GM13976 (cell line): Measurements from ENCODE around the gene ECSCR.

ENCODE experiments used
- DNase-seq: peaks from one replicate; pipeline ENCODE4 v3.0.0; 2012; ENCODE audit warnings: low spot score
- in situ Hi-C: fragments of 300-500 bp; cut with MboI; formaldehyde crosslinking; loops from one replicate; pipeline ENCODE4 v1.12.0; 2022; ENCODE audit warnings: low sequenced_read_pairs, mixed read lengths, inconsistent platforms; ENCODE audit not compliant: unreplicated experiment
- TF ChIP-seq, protein P1 (sequence below): IDR thresholded peaks from 2 replicates; pipeline ENCODE4 v1.5.1; 2012; ENCODE audit warnings: borderline replicate concordance, mild to moderate bottlenecking; ENCODE audit not compliant: insufficient read depth; ENCODE audit errors: extremely low read depth, missing control alignments, control extremely low read depth

The ECSCR gene

DNA sequence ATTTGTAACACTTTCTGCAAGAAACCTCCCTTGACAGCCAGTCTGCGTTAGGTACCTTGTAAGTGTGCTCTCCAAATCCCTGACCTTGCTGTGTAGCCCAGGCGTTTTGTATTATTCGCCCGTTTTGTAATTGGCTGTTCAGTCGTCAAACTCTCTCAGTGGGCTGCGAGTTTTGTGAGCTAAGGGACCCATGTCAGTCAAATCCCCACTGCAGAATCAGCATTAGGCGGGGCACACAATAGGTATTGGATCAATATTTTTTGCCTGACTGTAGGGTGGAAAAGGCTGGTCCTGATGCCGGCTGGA lies 23.9 kb downstream of the ECSCR start:
- TF ChIP-seq, protein P1, sequence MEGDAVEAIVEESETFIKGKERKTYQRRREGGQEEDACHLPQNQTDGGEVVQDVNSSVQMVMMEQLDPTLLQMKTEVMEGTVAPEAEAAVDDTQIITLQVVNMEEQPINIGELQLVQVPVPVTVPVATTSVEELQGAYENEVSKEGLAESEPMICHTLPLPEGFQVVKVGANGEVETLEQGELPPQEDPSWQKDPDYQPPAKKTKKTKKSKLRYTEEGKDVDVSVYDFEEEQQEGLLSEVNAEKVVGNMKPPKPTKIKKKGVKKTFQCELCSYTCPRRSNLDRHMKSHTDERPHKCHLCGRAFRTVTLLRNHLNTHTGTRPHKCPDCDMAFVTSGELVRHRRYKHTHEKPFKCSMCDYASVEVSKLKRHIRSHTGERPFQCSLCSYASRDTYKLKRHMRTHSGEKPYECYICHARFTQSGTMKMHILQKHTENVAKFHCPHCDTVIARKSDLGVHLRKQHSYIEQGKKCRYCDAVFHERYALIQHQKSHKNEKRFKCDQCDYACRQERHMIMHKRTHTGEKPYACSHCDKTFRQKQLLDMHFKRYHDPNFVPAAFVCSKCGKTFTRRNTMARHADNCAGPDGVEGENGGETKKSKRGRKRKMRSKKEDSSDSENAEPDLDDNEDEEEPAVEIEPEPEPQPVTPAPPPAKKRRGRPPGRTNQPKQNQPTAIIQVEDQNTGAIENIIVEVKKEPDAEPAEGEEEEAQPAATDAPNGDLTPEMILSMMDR = no peak
- no peak for DNase-seq
- in situ Hi-C loops = no loop called here

DNA sequence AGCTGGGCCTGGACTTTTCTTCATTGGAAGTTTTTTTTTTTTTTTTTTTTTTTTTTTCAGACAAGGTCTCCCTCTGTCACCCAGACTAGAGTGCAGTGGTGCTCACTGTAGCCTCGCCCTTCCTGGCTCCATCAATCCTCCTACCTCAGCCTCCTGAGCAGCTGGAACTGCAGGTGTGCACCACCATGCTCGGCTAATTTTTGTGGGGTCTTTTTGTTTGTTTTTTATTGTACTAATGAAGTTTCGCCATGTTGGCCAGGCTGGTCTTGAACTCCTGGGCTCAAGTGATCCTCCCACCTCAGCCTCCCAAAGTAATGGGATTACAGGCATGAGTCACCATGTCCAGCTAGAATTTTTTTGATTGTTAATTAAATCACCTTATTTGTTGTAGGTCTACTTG lies 26.9 kb downstream of the ECSCR start:
- TF ChIP-seq, protein P1 = no peak

DNA sequence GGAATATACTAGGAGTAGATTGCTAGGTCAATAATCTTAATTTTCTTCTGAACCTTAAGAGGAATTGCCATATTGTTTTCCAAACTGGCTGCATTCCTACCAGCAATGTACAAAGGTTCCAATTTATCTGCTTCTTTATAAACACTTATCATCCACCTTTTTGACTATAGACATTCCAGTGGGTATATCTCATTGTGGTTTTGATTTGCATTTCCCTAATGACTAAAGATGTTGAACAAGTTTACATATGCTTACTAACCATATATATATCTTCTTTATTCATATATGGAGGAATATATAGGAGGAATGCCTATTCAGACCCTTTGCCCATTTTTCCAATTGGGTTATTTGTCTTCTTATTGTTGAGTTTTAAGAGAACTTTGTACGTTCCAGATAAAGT lies 30.8 kb downstream of the ECSCR start:
- no peak for DNase-seq
- in situ Hi-C loops = no loop called here
- TF ChIP-seq, protein P1 = no peak

More for the DNA sequence above, 26.9 kb downstream of the ECSCR start:
- no peak for DNase-seq
- in situ Hi-C loops = no loop called here

DNA sequence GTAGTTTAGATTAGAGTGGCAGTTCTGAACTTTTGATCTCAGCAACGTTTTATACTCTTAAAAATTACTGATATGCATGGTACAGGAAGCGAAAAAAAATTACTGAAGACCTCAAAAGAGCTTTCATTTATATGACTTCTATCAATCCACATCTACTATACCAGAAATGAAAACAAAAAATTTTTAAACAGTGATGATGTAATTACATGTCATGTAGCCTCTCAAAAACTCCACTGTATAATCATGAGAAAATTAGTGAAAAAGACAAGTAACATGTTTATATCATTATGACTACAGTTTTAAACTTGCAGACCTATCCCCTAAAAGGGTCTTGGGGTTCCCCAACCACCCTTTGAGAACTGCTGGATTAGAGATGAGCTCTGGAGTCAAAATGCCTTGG lies 32.5 kb downstream of the ECSCR start:
- DNase-seq = no peak
- in situ Hi-C loops = no loop called here
- TF ChIP-seq, protein P1 = no peak

DNA sequence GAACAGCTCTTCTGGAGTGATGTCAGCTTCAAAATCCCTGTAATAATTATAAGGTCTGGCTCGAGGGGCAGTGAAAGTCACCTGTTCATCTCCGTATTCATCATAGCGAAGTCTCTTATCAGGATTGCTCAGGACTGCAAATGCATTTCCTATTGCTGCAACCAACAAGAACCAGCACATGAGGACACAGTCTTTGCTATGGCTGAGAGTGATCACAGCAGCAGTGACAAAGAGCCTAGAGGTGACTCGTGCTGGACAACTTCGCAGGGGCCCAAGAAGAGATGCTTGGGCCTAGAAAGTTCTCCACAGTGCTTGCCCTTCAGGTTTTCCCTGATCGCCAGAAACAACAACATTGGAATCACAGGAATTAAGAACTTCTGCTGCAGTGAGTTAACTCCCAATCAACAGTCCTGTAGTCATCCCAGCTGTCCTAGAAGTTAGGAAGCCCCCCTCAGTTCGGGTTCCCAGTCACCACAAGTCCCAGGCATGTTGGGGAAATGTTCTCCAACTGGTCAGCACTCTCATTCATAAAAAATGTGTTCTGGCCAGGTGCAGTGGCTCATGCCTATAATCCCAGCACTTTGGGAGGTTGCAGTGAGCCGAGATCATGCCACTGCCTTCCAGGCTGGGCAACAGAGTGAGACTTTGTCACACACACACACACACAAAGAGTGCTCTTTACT lies 36.2 kb downstream of the ECSCR start:
- TF ChIP-seq, protein P1 = no peak
- no peak for DNase-seq
- in situ Hi-C loops = no loop called here

DNA sequence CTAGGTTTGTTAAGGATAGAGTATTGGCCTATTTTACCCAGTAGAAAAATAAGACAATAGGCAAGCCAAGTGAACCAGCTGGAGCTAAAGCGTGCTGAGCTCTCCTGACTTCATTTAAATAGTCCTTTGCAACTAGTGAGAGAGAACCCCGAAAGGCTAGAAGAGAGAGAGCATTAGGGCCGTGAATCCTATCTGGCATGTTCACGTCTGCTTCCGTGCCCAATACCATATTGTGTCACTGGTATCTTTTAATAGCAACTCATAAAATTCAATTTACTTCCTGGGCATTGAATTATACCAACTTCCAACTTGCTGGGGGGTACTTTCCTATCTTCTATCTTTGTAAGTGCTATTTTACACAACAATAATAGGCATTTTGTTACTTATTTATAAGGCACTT lies 37.0 kb downstream of the ECSCR start:
- DNase-seq = no peak
- in situ Hi-C loops = no loop called here
- TF ChIP-seq, protein P1 = no peak
